ENCODE measurements around the gene MAST1.
"Not testable (repeated sequence)": the region's sequence is repeated elsewhere in the genome, so short reads cannot be mapped to it uniquely, and the experiment has no call there.

Gene MAST1

DNA sequence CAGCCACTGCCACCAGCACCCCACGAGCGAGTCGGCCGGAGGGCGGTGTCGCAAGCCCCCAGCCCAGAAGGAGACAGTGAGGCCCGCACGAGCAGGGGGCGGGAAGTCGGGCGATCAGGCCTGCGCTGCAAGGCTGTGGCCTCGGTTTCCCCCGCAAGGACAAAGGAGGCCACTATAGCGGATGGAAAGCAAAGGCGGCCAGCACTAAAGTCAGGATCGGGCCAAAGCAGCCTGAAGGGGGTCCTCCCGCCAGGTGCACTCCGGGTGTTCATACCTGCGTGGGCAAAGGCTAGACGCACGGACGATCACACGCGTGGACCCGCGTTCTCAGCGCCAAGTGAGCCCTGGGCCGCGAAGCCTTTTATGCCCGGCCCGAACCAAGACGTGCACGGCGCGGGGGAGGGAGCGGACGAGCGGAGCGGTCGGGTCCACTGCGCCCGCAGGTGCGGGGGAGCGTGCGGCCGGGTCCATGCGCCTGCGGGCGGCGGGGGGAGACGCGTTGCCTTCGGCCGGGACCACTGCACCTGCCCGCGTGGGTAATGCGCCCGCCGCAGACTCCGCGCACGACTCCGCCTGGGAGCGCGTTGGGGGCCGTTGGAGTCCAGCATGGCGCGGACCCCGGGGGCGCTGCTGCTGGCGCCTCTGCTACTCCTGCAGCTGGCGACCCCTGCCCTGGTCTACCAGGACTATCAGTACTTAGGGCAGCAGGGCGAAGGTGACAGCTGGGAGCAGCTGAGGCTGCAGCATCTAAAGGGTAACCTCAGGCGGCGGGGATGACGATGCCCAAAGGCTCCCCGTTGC lies 36.6 kb upstream of the MAST1 start, which contains the start of the genes PRDX2 and THSD8:
TSS of gene PRDX2 (minus strand) at position 335 of the 801 bp plus-strand sequence. CDS start 539 bp downstream, outside the sequence.
TSS of gene THSD8 (plus strand) at position 604 of the 801 bp plus-strand sequence. CDS start at position 607, 3 bp downstream.
- no peak for DNase-seq (ENCODE audit: low read depth)

DNA sequence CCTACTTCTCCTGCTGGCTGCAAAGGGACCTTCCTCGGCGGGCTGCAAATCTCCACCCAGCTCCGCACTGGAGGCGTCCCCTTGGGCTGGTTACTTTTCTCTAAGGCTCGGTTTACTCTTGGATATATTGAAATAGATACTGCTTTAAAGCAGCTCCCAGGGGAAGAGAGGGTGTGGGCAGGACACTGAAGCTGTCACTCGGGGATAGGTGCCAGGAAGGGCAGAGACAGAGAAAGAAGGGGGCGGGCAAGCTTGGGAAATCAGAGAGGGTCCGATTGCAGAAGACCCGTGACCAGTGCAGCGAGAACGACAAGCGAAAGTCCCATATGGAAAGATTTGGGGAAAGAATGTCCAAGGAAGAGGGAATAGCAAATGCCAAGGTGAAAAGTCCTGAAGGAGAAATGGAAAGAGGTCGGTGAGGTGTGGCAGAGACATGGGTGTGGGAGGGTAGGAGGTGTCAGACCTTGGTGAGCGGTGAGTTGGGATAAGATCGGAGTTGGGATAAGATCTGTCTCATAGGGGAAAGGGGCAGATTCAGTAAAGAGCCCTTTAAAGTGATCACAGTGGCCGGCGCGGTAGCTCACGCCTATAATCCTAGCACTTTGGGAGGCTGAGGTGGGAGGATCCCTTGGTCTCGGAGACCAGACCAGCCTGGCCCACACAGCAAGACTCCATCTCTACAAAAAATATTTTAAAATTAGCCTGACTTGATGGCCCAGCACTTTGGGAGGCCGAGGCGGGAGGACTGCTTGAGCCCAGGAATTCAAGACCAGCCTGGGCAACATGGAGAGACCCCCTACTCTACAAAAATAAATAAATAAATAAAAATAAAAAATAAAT lies 35.8 kb upstream of the MAST1 start:
- no peak for DNase-seq (ENCODE audit: low read depth)

DNA sequence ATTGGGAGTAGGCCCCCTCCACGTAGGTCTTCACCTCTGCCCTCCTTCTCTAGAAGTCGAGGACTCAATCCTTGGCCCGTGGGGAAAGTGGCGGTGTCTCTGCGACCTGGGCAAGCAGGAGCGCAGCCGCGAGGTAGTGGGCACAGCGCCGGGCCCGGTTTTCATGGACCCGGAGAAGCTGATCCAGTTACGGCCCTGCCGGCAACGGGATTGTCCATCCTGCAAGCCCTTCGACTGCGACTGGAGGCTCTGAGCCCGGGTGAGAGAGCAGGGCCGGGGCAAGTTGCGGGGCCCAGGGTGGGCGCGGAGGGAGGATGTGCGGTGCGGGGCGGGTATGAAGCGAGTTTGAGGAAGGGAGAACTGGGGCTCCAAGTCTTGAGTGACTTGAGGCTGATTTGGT lies 34.3 kb upstream of the MAST1 start:
- no peak for DNase-seq (ENCODE audit: low read depth)

DNA sequence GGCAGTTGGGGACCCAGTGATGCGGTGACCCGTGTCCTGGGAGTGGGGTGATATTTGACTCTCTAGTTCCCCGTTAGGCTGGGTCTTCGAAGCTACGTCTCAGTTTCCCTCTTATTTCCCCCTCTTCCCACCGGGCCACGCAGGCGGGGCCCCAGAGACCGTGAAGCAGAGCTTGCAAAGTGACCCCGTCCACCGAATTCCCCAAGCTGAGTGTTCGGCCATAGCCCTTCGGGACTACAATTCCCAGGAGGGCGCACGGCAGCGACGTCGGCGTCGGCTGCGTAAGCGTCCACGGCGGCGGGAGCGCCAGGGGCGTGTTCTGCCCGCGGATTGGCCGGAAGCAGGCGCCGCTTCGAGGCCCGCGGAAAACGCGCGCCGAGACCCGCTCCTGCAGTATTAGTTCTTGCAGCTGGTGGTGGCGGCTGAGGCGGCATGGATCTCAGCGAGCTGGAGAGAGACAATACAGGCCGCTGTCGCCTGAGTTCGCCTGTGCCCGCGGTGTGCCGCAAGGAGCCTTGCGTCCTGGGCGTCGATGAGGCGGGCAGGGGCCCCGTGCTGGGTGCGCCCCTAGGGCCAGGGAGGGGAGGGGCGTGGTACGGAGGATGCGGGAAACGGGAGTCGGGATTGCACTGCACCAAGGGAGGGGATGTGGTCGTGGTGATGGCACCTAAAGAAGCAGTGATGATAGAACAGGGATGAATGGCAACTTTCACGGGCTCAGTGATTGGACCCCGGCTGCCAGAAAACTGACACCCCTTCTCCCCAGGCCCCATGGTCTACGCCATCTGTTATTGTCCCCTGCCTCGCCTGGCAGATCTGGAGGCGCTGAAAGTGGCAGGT lies 31.9 kb upstream of the MAST1 start, which contains the start of gene RNASEH2A:
TSS of gene RNASEH2A (plus strand) at position 343 of the 840 bp plus-strand sequence. CDS start at position 433, 90 bp downstream.
- DNase-seq (ENCODE audit: low read depth) = peak; percentile 69

DNA sequence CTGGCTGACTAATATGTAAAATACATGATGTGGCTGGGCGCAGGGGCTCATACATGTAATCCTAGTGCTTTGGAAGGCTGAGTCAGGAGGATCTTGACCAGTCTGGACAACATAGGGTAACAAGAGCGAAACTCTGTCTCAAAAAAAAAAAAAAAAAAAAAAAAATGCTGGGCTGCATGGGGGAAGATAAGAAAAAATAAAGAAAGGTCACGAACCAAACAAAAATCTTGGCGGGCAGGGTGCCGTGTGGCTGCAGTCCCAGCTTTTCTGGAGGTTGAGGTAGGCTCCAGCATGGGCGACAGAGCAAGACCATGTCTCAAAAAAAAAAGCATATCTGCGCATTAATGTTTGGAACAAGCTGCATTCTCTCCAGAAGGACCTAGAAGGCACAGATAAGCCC lies 23.2 kb upstream of the MAST1 start:
- DNase-seq (ENCODE audit: low read depth) = no peak

DNA sequence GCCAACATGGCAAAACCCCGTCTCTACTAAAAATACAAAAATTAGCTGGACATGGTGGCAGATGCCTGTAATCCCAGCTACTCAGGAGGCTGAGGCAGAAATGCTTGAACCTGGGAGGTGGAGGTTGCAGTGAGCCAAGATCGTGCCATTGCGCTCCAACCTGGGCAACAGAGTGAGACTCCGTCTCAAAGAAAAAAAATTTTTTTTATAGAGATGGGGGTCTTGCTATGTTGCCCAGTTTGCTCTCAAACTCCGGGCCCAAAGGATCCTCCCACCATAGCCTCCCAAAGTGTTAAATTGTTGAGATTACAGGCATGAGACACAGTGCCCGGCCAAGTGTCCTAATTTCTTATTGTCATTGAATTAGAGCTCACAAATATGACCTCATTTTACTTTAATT lies 21.1 kb upstream of the MAST1 start:
- not testable (repeated sequence) for DNase-seq (ENCODE audit: low read depth)

DNA sequence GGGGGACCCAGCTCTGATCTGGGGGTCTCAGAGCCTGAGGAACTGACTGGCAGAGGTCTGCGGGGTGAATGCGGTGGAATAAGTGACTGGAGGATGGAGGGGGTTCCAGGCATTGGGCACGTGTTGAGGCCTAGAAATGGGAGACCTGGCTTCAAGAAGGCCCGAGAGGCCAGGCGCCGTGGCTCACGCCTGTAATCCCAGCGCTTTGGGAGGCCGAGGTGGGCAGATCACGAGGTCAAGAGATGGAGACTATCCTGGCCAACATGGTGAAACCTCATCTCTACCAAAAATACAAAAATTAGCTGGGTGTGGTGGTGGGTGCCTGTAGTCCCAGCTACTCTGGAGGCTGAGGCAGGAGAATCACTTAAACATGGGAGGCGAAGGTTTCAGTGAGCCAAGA lies 20.5 kb upstream of the MAST1 start:
- DNase-seq (ENCODE audit: low read depth) = not testable (repeated sequence)

DNA sequence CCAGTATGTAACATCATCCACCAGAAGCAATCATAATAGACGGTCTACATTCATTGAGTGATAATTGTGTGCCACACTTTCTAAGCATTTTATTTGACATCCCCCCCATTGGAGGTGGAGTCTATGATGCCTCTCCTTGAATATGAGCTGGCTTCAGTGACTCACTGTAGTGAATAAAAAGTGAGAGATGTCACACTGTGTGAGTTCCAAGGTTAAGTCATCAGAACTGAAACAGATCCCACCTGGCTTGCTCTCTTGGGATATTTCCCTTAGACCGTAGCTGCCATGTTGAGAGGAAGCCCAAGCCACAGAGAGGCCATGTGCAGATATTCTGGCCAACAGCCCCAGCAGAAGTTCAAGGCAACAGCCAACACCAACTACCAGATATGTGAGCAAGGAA lies 16.6 kb upstream of the MAST1 start:
- DNase-seq (ENCODE audit: low read depth) = no peak

DNA sequence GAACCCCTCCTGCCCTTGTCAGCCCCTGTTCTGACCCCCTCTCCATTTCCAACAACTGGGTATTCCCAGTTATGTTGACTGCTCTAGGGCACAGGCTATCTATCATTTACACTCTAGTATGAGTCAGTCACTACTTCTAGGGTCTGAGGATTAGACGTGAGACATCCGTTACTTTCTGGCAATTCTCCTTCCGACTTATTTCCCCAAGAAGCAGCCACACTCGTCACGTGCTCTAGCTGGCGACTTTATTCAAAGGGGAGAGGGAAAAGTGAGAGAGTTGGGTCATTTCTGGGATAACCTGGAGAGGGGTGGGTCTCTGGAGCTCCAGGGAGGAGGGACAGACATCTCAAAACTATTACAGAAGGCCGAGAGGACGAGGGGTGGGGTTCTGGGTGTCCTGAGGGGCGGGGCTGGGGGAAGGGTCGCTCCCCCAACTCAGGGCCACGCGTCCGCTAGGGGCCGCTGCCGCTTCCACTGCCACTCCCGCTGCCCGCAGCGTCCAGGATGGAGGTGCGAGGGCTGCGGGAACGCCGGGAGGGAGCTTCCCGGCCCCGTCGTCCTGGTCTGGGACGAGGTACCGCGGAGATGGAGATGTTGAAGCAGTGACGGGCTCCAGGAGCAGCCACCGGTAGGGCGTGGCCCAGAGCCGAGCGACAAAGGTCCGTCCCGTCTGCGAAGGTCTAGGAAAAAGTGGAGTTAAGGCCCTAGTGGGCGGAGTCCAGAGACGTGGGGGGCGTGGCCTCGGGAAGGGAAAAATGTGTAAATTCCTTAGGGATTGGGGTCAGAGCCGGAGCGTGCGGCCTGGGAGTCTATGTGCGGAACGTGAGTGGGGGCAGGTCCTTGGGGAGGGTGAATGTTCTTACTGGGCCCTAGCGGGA lies 12.8 kb upstream of the MAST1 start:
- DNase-seq (ENCODE audit: low read depth) = no peak

DNA sequence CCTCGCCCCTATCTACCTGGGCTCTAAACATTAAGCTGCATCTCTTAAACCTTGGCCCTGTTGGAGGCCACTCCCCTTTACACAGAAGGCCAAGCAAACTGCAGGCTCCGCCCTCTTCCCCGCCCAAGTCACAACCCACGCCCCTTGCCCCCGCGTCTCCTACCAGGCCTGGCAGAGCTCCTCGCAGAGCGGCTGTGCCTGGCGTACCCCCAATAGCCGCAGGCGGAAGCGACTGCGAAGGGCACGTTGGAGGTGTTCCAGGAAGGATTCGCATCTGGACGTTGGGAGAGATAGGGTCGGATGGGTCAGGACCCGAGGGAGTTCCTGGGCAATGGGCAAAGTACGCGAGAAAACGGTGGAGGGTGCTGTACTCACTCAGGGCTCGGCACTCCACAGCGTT lies 9.8 kb upstream of the MAST1 start:
- no peak for DNase-seq (ENCODE audit: low read depth)

DNA sequence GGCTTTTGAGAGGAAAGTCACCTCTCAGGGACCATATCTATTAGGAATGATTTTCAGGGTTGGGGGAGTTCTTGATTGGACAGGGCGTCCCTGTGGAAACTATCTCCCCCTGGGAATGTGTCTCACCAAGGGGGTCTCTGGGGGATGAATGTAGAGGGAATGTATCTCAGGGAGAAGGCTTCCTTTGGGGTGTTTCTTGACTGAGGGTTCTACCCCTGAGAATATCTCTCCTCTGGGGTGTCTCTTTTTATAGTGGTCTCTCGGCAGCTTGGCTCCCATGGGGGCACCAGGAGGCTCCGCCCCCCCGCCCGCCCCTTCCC lies 4.9 kb upstream of the MAST1 start:
- DNase-seq (ENCODE audit: low read depth) = no peak

DNA sequence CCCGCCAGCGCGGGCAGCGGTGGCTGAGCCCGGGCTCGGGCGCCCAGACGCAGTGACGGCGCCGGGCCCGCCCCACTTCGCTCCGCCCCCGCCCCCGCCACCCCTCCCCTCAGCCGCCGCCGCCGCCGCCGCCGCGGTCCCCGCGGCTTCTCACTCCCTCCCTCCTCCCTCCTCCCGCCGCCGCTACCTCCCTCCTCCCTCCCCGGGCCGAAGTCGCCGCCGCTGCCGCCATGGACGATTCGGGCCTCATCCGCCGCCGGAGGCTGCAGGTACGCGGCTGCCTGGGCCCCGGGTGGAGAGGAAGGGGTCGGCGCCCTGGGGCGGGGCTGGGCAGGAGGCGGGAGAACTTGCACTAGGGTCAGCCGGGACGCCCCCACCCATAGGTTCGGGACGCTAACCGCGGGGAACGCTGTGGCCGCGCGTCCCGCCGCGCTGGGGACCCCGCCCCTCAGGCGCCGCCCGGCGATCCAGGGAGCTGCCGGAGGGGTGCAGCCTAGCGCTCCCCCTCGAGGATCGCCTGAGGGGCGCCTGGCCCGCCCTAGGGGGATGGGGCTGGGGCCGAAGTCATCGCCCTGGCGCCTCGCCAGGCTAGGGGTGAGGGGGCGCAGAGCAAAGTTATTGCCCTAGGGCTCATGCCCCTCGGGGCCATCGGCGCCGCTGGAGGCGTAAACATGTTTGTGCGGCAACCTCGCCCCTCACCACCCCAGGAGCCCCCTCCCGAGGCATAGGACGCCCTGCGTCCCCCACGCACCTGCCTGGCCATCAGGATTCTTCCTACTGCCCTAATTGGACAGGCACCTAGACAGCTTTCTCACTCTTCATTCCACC lies 4.4 kb upstream of the MAST1 start:
- no peak for DNase-seq (ENCODE audit: low read depth)

DNA sequence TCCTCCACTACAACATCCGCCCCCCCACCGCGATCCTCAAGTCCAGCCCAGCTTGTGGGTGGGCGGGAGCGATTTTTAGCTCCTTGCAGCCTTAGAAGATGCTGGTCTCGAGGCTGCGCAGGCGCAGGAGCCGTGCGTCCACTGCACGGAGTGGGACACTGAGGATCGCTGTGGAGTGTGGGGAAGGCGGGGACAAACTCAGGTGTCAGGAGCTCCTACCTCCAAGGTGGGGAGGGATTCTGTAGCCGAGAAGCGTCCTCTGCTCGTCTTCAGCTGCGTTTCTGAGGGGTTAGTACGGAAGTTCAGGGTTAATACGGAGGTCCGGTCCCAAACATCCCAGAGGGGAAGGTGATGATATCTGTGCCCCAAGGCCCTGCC lies 3.8 kb upstream of the MAST1 start, which contains the start of gene RTBDN:
TSS of gene RTBDN (minus strand) at position 14 of the 378 bp plus-strand sequence. CDS start 4,600 bp downstream, outside the sequence.
- no peak for DNase-seq (ENCODE audit: low read depth)

DNA sequence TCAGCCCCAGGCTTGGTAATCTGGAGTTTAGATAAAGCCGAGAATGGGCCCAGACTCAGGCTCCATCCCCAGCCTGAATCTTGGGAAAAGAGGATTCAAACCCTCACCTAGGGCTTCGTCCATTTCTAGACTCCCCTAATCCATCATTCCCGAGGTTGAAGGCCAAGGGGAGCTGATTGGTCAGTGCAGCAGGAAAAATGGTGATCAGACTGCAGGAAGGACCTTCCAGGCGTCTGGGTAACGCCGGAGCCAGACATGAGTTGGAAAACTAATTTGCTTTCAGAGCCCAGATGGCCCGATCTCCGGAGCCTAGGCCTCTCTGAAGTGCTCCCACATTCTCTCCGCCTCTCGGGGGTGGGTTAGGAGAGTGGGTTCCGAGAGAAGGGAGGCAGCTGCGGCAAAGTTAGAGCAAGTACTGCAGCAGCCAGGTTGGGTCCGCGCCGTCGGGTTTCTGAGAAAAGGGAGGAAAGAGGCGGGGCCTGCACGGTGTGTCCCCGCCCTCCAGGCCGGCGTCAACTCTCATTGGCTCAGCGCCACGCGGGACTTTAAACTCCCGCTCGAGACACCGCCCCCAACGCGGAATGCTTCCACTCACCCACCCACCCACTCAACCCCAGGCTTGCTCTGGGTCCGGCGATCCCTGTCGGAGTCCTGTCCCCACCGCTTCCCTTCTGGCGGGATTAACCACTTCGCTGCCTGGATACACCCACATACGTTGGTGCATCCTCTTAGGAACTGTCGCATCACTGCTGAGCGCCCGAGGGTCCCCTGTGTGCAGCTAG lies 3.1 kb upstream of the MAST1 start:
- DNase-seq (ENCODE audit: low read depth) = no peak

DNA sequence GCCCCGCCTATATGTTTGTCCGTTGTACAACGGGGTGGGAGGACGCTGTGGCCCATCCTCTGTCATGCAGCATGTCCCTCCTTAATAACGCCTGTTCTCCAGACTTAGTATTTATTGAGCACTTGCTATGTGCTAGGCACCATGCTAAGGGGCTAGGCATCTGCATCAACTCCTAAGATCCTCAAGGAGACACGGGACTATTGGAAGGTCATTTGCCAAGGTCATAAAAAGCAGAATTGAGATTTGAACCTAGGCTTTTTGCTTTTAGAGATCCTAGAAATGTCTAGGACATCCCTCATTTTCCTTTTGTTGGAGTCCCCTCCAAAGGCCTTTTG lies 1.8 kb upstream of the MAST1 start:
- no peak for DNase-seq (ENCODE audit: low read depth)

DNA sequence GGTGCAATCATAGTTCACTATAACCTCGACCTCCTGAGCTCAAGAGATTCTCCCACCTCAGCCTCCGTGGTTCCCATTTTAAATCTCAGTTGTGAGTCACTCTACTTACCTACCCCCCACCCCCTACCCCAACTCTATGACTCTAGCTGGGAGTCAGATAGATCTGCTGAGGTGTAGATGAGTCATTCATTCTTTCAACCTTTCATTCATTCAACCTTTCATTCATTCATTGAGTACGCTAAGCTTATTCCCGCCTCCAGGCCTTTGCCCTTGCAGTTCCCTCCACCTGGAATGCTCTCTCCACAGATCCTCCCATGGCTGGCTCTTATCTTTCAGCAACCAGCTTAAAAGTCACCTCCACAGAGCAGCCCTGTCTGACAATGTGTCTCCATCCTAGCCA lies 1.1 kb upstream of the MAST1 start:
- DNase-seq (ENCODE audit: low read depth) = no peak

DNA sequence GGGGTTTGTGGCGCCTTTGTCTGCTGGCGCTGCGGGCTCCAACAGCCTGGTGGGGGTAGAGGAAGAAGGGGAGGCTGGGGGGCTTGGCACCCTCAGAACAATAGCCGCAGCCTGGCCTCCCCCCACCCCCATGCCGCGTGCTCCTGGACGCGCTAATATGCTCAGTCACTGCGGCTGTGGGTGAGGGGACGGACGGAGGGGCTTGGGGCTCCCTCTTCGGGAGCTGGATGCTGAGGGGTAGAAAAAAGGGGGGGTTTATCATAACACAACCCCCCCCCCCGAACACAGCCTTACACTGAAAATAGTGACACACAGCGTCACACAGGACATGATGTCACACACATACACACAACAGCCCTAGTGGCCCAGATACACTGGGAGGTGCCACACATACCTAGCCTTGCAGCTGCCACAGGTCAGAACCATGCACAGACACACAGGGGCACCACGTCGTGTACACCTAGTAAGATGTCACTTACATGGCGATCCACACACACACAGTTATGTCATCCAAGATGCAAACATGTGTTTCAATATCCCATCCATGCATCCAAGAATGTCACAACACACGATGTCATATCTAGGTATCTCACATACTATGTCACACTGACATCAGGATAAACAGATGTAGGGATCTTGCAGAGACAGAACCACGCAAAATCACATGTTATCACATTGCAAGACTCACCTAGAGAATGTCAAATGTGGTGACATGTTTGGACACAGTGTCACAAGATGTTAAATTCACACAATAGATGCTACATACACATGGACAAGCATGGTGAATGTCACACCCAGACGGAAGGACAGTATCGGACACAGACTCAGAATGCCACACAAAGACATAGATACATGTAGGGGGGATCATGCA lies 806 bp downstream of the MAST1 start:
- DNase-seq (ENCODE audit: low read depth) = no peak

All from GM04504 (cell line).